Measurements from ENCODE around the gene EPB41L5. TPM values are rescaled to one million over a fixed set of nuclear protein-coding genes. Genes with fewer than 3 reads are reported as not detected.

Gene EPB41L5
- total RNA-seq = 10 to 100 TPM; 10.9 to 26.4 (median 22.8) TPM

- no peak for TF ChIP-seq CTCF (IDR thresholded peaks at IDR 0.05; ENCODE audit: low read depth)
These were observed at the start of gene EPB41L5 for GRCh38 chr2:120012771-120013596. Gene EPB41L5, plus strand, starts transcription at chr2:120013077. Its CDS starts 6,008 bp downstream, at chr2:120019085.

- TF ChIP-seq CTCF (IDR thresholded peaks at IDR 0.05; ENCODE audit: low read depth) = no peak
These were observed 31.0 kb upstream of the EPB41L5 start for GRCh38 chr2:119981896-119982295.

GRCh38 chr2:119982506-119982905 is 30.4 kb upstream of the EPB41L5 start:
- TF ChIP-seq CTCF (IDR thresholded peaks at IDR 0.05; ENCODE audit: low read depth) = no peak

- no peak for TF ChIP-seq CTCF (IDR thresholded peaks at IDR 0.05; ENCODE audit: low read depth)
These were observed 29.8 kb upstream of the EPB41L5 start for GRCh38 chr2:119983108-119983507.

GRCh38 chr2:119996148-119996547 is 16.7 kb upstream of the EPB41L5 start:
- no peak for TF ChIP-seq CTCF (IDR thresholded peaks at IDR 0.05; ENCODE audit: low read depth)

- TF ChIP-seq CTCF (IDR thresholded peaks at IDR 0.05; ENCODE audit: low read depth) = no peak
These were observed 11.4 kb upstream of the EPB41L5 start for GRCh38 chr2:120001471-120001870.

GRCh38 chr2:120004254-120004653 is 8.6 kb upstream of the EPB41L5 start:
- TF ChIP-seq CTCF (IDR thresholded peaks at IDR 0.05; ENCODE audit: low read depth) = no peak
